Measurements from ENCODE around the gene TEX14.

GRCh38 chr17:58517378-58517927 is 174.4 kb downstream of the TEX14 start:
- TF ChIP-seq CTCF (IDR thresholded peaks at IDR 0.05) (no peak), POLR2A (IDR thresholded peaks at IDR 0.05) (peak; percentile 41 to 43), EP300 (IDR thresholded peaks at IDR 0.05) (peak in 1 of 4 donors; percentile 50)
